PC-9 (cell line): ENCODE results near the gene PPP2R3A. TPM values are rescaled to one million over a fixed set of nuclear protein-coding genes. Genes with fewer than 3 reads are reported as not detected.
"Not testable (repeated sequence)": the region's sequence is repeated elsewhere in the genome, so short reads cannot be mapped to it uniquely, and the experiment has no call there.

ENCODE experiments used
- BruUV-seq: library from RNA; stranded (reverse); fragments of 400-500 nt; replicated peaks from 2 replicates; lab custom pipeline; 2021; lab: Mats Ljungman, UMichigan
- CTCF ChIA-PET: fragments of 300-600 bp; sonication (Branson Sonifier 250); formaldehyde crosslinking; loops from one replicate; lab custom pipeline; 2022; ENCODE audit warnings: antibody characterized with exemption; lab: Charles Lee
- POLR2A ChIA-PET: fragments of 300-600 bp; sonication (Branson Sonifier 250); formaldehyde crosslinking; loops from one replicate; lab custom pipeline; 2022; ENCODE audit warnings: antibody characterized with exemption; ENCODE audit not compliant: unreplicated experiment; lab: Charles Lee
- DNase-seq, 2 experiments: peaks; one replicate each; pipeline versions ENCODE4 v3.0.0 to v3.0.0-alpha.2; 2015 to 2022; ENCODE audit warnings: mixed read lengths in 1 of 2
- H2AFZ ChIP-seq: fragments of 200-600 bp; sonication (generic); 2 replicates; pipeline ENCODE4 v1.8.1; 2017; ENCODE audit warnings: antibody characterized with exemption
- H3F3A ChIP-seq: fragments of 200-600 bp; sonication (generic); 2 replicates; pipeline ENCODE4 v1.8.1; 2017; ENCODE audit warnings: antibody characterized with exemption, mild to moderate bottlenecking, low read depth; ENCODE audit not compliant: insufficient read depth
- H3K27ac ChIP-seq: fragments of 200-600 bp; sonication (generic); 2 replicates; pipeline ENCODE4 v1.6.1; 2016; ENCODE audit warnings: mixed run types
- H3K27me3 ChIP-seq: fragments of 200-600 bp; sonication (generic); 2 replicates; pipeline ENCODE4 v1.6.1; 2016; ENCODE audit warnings: low read depth, mixed run types; ENCODE audit not compliant: insufficient read depth
- H3K36me3 ChIP-seq: fragments of 200-600 bp; sonication (generic); 2 replicates; pipeline ENCODE4 v1.6.1; 2016; ENCODE audit warnings: low read depth, mixed run types
- H3K4me1 ChIP-seq: fragments of 200-600 bp; sonication (generic); replicated peaks from 2 replicates; pipeline ENCODE4 v1.6.1; 2016; ENCODE audit warnings: mixed run types; ENCODE audit not compliant: insufficient read depth
- H3K4me2 ChIP-seq: fragments of 200-600 bp; sonication (generic); 2 replicates; pipeline ENCODE4 v1.6.1; 2017; ENCODE audit warnings: mixed run types
- H3K4me3 ChIP-seq: fragments of 200-600 bp; sonication (generic); 2 replicates; pipeline ENCODE4 v1.6.1; 2016; ENCODE audit warnings: mixed run types
- H3K79me2 ChIP-seq: fragments of 200-600 bp; sonication (generic); 2 replicates; pipeline ENCODE4 v1.6.1; 2017; ENCODE audit warnings: low read depth, mixed run types
- H3K9me2 ChIP-seq: fragments of 200-600 bp; sonication (generic); 2 replicates; pipeline ENCODE4 v1.8.1; 2017; ENCODE audit warnings: mild to moderate bottlenecking; ENCODE audit not compliant: insufficient read depth
- H3K9me3 ChIP-seq: fragments of 200-600 bp; sonication (generic); 2 replicates; pipeline ENCODE4 v1.8.1; 2016; ENCODE audit warnings: low read depth; ENCODE audit not compliant: insufficient read depth
- H4K20me1 ChIP-seq: fragments of 200-600 bp; sonication (generic); 2 replicates; pipeline ENCODE4 v1.8.1; 2017; ENCODE audit not compliant: insufficient read depth
- CTCF ChIP-seq: fragments of 200-600 bp; sonication (generic); conservative IDR thresholded peaks from 2 replicates; pipeline ENCODE4 v1.6.1; 2017; ENCODE audit warnings: mixed run types, antibody characterized with exemption, mild to moderate bottlenecking, moderate library complexity
- EZH2 ChIP-seq: fragments of 200-600 bp; sonication (generic); IDR thresholded peaks from 2 replicates; pipeline ENCODE4 v1.8.0; 2017; ENCODE audit warnings: antibody characterized with exemption, low read depth
- intact Hi-C: fragments of 100-400 bp; cut with micrococcal nuclease; formaldehyde crosslinking; loops from one replicate; pipeline ENCODE4 v1.10.0; 2022; ENCODE audit not compliant: unreplicated experiment
- total RNA-seq: library from RNA; stranded (reverse); gene quantifications from 2 replicates; pipeline ENCODE4 v1.2.3, GENCODE V29; 2021

PPP2R3A gene
- total RNA-seq, 1 experiment from 2014 or later = 42.6 TPM

DNA sequence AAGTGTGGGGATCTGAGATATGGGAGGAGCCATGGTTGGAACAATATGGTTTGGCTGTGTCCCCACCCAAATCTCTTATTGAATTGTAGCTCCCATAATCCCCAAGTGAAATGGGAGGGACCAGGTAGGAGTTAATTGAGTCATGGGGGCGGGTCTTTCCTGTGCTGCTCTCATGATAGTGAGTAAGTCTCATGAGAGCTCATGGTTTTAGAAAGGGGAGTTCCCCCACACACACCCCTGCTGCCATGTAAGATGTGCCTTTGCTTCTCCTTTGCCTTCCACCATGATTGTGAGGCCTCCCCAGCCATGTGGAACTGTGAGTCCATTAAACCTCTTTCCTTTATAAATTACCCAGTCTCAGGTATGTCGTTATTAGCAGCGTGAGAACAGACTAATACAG is 119.5 kb downstream of the PPP2R3A start:
- H3K9me2 ChIP-seq, POLR2A ChIA-PET, CTCF ChIA-PET: not testable (repeated sequence)

DNA sequence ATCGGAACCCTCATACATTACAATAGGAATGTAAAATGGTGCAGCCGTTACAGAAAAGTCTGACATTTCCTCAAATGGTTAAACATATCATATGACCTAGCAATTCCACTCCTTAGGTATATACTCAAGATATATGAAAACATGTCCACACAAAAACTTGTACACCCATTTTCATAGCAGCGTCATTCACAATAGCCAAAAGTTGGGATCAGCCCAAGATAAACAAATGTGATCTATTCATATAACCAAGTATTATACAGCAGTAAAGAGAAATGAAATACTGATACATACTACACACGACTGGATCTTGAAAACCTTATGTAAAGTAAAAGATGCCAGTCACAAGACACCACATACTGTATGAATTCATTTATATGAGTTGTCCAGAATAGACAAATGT is 128.2 kb downstream of the PPP2R3A start:
- no peaks in the 10 kb centered on the region for H3K27me3 ChIP-seq
- CTCF ChIA-PET = no interaction called here
- H3K4me1 ChIP-seq = no peaks in the 10 kb centered on the region
- H3K9me2 ChIP-seq = no peaks in the 10 kb centered on the region
- no peaks in the 10 kb centered on the region for H3F3A ChIP-seq
- no peak for DNase-seq
- POLR2A ChIA-PET = no interaction called here
- H2AFZ ChIP-seq = no peak overlapping the region
- BruUV-seq = no TSS peak
- H3K36me3 ChIP-seq = 0 out of 2 replicates have a peak, but pooled peaks cover 5% of the 10 kb centered on the region
- H4K20me1 ChIP-seq = no peaks in the 10 kb centered on the region
- no peaks in the 10 kb centered on the region for H3K9me3 ChIP-seq
- no peaks in the 10 kb centered on the region for H3K79me2 ChIP-seq
- intact Hi-C loops = no loop called here
- no peak overlapping the region for H3K4me2 ChIP-seq
- H3K27ac ChIP-seq = no peak overlapping the region
- no peak overlapping the region for H3K4me3 ChIP-seq
- TF ChIP-seq CTCF (no peak), EZH2 (no peak)

More for the DNA sequence above, 119.5 kb downstream of the PPP2R3A start:
- H3K27me3 ChIP-seq, H4K20me1 ChIP-seq, H2AFZ ChIP-seq, H3K9me3 ChIP-seq, H3F3A ChIP-seq, H3K4me3 ChIP-seq, H3K36me3 ChIP-seq, H3K27ac ChIP-seq, H3K4me2 ChIP-seq, H3K79me2 ChIP-seq, BruUV-seq, H3K4me1 ChIP-seq, DNase-seq, intact Hi-C loops: not testable (repeated sequence)

- Histone ChIP-seq H3K4me2 (no peak overlapping the region), H3K79me2 (no peaks in the 10 kb centered on the region), H3K4me1 (no peaks in the 10 kb centered on the region), H2AFZ (no peak overlapping the region), H3K4me3 (no peak overlapping the region), H3K9me3 (no peaks in the 10 kb centered on the region), H3K27me3 (no peaks in the 10 kb centered on the region), H3F3A (no peaks in the 10 kb centered on the region), H3K36me3 (peaks cover 4% of the 10 kb centered on the region; the same call in 1 of the 2 replicates), H4K20me1 (no peaks in the 10 kb centered on the region), H3K9me2 (no peaks in the 10 kb centered on the region), H3K27ac (no peak overlapping the region)
- POLR2A ChIA-PET = no interaction called here
- TF ChIP-seq CTCF = no peak
- TF ChIP-seq EZH2 = no peak
- DNase-seq = no peak
- no TSS peak for BruUV-seq
- CTCF ChIA-PET = no interaction called here
- intact Hi-C loops = no loop called here
Measured at GRCh38 chr3:136105044-136105443, 139.5 kb downstream of the PPP2R3A start.

DNA sequence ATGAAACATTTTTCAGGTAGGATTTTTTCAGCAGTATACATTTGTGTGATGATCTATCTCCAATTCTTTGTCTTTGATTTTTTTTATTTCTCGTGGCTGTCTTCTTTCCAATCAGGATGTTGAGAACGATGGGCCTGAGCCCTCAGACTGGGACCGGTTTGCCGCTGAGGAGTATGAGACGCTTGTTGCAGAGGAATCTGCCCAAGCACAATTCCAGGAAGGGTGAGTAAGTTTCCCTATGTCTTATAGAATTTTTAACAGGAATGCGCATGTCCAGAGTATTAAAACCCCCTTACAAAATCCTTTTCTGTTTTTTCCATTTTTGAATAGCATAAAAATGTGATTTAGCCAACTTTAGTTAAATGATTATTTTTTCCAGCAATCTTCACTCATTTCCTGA is 140.6 kb downstream of the PPP2R3A start:
- H4K20me1 ChIP-seq = no peaks in the 10 kb centered on the region
- ChIA-PET CTCF (no interaction called here), POLR2A (no interaction called here)
- no peak overlapping the region for H2AFZ ChIP-seq
- no peak for TF ChIP-seq EZH2
- no peak for TF ChIP-seq CTCF
- H3K27ac ChIP-seq = no peak overlapping the region
- no peak overlapping the region for H3K4me2 ChIP-seq
- no peaks in the 10 kb centered on the region for H3K4me1 ChIP-seq
- BruUV-seq = no TSS peak
- H3K79me2 ChIP-seq = no peaks in the 10 kb centered on the region
- H3F3A ChIP-seq = no peaks in the 10 kb centered on the region
- H3K36me3 ChIP-seq = peaks cover 4% of the 10 kb centered on the region; the same call in 1 of the 2 replicates
- H3K4me3 ChIP-seq = no peak overlapping the region
- no peaks in the 10 kb centered on the region for H3K27me3 ChIP-seq
- no peaks in the 10 kb centered on the region for H3K9me3 ChIP-seq
- H3K9me2 ChIP-seq = no peaks in the 10 kb centered on the region
- intact Hi-C loops = no loop called here
- DNase-seq = no peak
